Gastroesophageal sphincter (tissue), 4 donors: ENCODE results near the gene PHF12. TPM values are rescaled to one million over a fixed set of nuclear protein-coding genes. Genes with fewer than 3 reads are reported as not detected.

Experiments used
- ATAC-seq: fragments of 150-250 bp; one replicate; pipeline ENCODE4 v1.9.1; 2016; ENCODE audit warnings: mild to moderate bottlenecking, moderate library complexity
- H3K27ac ChIP-seq, 4 donors: fragments of 200-600 bp; sonication (generic) in 3 of 4; 1 replicate in 3 of 4; 2 replicates in 1 of 4; pipeline ENCODE4 v1.5.1; 2016 to 2019
- H3K27me3 ChIP-seq: fragments of 200-600 bp; sonication (generic); one replicate; pipeline ENCODE4 v1.5.1; 2019
- H3K36me3 ChIP-seq, 2 donors: fragments of 200-600 bp; sonication (generic); one replicate each; pipeline ENCODE4 v1.5.1; 2019; ENCODE audit warnings: control low read depth in 1 of 2
- H3K4me1 ChIP-seq, 3 donors: fragments of 200-600 bp; sonication (generic); 1 replicate in 2 of 3; 2 replicates in 1 of 3; pipeline ENCODE4 v1.5.1; 2016 to 2019; ENCODE audit warnings: control low read depth in 2 of 3
- H3K4me3 ChIP-seq, 2 donors: fragments of 200-600 bp; sonication (generic); one replicate each; pipeline ENCODE4 v1.5.1; 2019; ENCODE audit warnings: mild to moderate bottlenecking in 1 of 2, moderate library complexity in 1 of 2
- H3K9me3 ChIP-seq, 3 donors: fragments of 200-600 bp; sonication (generic); one replicate each; pipeline ENCODE4 v1.5.1; 2017 to 2019; ENCODE audit warnings: control low read depth in 2 of 3
- EP300 ChIP-seq: sonication (generic); formaldehyde crosslinking; IDR thresholded peaks from one replicate; pipeline ENCODE4 v1.6.1; 2017; ENCODE audit warnings: antibody characterized with exemption, mild to moderate bottlenecking
- POLR2A ChIP-seq, 2 donors: fragments of 450-650 bp; IDR thresholded peaks; one replicate each; pipeline ENCODE4 v1.6.1; 2017; ENCODE audit warnings: antibody characterized with exemption in 2 of 2, mild to moderate bottlenecking in 2 of 2, moderate library complexity in 1 of 2
- POLR2AphosphoS5 ChIP-seq: sonication (generic); formaldehyde crosslinking; IDR thresholded peaks from one replicate; pipeline ENCODE4 v1.6.1; 2017; ENCODE audit warnings: antibody characterized with exemption
- WGBS, 2 donors: methylation state at CpG; one replicate each; pipeline ENCODE4 v1.1.5; 2018; ENCODE audit warnings: low coverage in 1 of 2; 5-methylcytosine and 5-hydroxymethylcytosine counted together
- total RNA-seq, 4 donors: library from RNA; depleted of rRNA; stranded (reverse); fragments of >200 nt; gene quantifications; one replicate each; pipeline ENCODE4 v1.1.0, GENCODE V29; 2016
- TF ChIP-seq, protein P1 (sequence below), 4 experiments: fragments of 200-600 bp in 2 of 4; fragments of 450-650 bp in 2 of 4; sonication (generic) in 1 of 4; IDR thresholded peaks; one replicate each; pipeline ENCODE4 v1.5.1; 2017 to 2019; ENCODE audit warnings: antibody characterized with exemption in 4 of 4, mild to moderate bottlenecking in 2 of 4, moderate library complexity in 2 of 4

Gene PHF12
- total RNA-seq, 4 donors from 2014 or later, result 20.2 to 46.9 (median 37.8) TPM

DNA sequence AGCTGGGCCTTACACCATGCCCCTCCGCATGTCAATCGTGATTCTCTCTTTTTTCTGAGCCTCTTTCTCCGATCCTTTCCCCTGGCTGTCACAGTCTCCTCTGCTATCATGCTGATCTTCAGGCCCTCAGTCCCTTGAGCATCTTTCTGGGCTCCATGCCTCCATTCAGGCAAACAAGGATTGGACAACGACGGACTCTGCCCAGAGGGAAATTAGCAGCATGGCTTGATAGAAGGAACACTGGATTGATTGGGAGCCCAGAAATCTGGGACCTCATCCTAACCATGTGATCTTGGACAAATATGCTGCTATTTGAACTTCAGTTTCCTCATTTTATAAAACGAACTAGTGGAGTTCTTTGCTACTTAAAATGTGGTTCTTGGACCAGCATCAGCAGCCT is 19.6 kb upstream of the PHF12 start:
- no peak overlapping the region for H3K27ac ChIP-seq
- H3K27me3 ChIP-seq, result no peaks in the 10 kb centered on the region
- H3K4me1 ChIP-seq, result peaks cover 0 to 27% (median 0%) of the 10 kb centered on the region in 3 donors
- peak; percentile 17 for ATAC-seq
- WGBS, 2 donors, result 59% methylated on average over 3 to 4 of the region's 6 CpGs
- H3K4me3 ChIP-seq, result no peak overlapping the region
- TF ChIP-seq POLR2A (IDR thresholded peaks at IDR 0.05) (no peak), POLR2AphosphoS5 (no peak), EP300 (no peak)
- TF ChIP-seq, protein P1, sequence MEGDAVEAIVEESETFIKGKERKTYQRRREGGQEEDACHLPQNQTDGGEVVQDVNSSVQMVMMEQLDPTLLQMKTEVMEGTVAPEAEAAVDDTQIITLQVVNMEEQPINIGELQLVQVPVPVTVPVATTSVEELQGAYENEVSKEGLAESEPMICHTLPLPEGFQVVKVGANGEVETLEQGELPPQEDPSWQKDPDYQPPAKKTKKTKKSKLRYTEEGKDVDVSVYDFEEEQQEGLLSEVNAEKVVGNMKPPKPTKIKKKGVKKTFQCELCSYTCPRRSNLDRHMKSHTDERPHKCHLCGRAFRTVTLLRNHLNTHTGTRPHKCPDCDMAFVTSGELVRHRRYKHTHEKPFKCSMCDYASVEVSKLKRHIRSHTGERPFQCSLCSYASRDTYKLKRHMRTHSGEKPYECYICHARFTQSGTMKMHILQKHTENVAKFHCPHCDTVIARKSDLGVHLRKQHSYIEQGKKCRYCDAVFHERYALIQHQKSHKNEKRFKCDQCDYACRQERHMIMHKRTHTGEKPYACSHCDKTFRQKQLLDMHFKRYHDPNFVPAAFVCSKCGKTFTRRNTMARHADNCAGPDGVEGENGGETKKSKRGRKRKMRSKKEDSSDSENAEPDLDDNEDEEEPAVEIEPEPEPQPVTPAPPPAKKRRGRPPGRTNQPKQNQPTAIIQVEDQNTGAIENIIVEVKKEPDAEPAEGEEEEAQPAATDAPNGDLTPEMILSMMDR (IDR thresholded peaks at IDR 0.05), result no peak
- no peaks in the 10 kb centered on the region for H3K36me3 ChIP-seq
- H3K9me3 ChIP-seq, result no peaks in the 10 kb centered on the region

DNA sequence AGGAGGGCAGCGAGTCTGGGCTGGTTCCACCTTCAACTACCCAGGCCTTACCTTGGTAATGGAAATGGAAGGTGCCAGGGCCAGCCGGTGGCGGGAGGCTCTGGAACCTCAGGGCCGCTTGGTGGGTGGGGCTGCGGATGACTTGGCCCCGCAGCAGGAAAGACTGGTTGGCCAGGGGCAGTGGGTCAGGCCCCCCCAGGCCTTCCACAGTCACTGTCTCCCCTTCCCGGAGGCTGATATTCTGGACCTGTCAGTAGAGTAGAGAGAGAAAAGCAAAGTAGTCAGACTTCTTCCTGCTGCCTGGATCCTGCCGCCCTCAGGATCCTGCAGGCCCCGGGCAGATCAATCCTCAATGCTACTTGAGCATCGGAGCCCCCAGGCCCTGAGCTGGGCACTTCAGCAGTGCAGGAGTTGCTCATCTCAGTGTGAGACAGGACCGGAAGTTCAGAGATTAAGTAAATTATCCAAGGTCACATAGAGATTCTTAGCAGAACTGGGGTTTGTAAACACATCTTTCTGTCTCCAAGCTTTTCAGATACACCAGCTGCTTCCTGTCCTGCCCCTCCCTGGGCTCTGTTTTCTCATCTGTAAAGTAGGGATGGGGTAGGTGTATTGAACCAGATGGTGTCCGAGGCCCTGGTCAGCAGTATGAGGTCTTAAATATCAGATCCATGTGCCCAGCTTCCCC is 18.5 kb upstream of the PHF12 start:
- no peak for ATAC-seq
- Histone ChIP-seq H3K4me1 (peaks cover 0 to 33% (median 0%) of the 10 kb centered on the region in 3 donors), H3K4me3 (no peak overlapping the region), H3K36me3 (no peaks in the 10 kb centered on the region), H3K27ac (no peak overlapping the region), H3K27me3 (peaks cover under 1% of the 10 kb centered on the region), H3K9me3 (no peaks in the 10 kb centered on the region)
- 44 to 50% methylated on average over 1 of the region's 12 CpGs for WGBS, 2 donors
- TF ChIP-seq POLR2AphosphoS5 (no peak), POLR2A (IDR thresholded peaks at IDR 0.05) (no peak), EP300 (no peak)
- TF ChIP-seq, protein P1 (IDR thresholded peaks at IDR 0.05), result no peak

DNA sequence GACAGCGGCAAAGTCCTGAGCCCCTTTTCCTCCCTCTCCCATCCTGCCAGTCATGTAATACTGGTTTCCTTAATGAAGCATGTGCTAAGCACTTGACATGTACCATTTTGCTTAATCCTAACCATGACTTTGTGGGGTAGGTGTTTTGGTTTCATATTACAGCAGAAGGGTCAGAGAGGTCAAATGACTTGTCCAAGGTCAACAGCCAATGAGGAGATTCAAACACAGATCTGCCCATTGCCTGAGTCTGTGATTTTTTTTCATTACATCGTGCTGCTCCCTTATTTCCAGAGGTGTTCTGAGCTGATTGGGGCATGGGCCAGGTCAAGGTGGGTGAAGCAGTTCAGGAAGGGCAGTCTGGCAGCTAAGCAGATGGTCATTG is 17.6 kb upstream of the PHF12 start:
- no peak overlapping the region for H3K4me3 ChIP-seq
- no peaks in the 10 kb centered on the region for H3K9me3 ChIP-seq
- no peaks in the 10 kb centered on the region for H3K36me3 ChIP-seq
- TF ChIP-seq, protein P1 (IDR thresholded peaks at IDR 0.05), result no peak
- no peak for TF ChIP-seq EP300
- no peak for TF ChIP-seq POLR2A (IDR thresholded peaks at IDR 0.05)
- TF ChIP-seq POLR2AphosphoS5, result no peak
- ATAC-seq, result no peak
- H3K27ac ChIP-seq, result no peak overlapping the region
- no CpG with 5 or more reads among the region's 2 CpGs for WGBS, 2 donors
- H3K27me3 ChIP-seq, result peaks cover 8% of the 10 kb centered on the region
- H3K4me1 ChIP-seq, result peaks cover 0 to 33% (median 0%) of the 10 kb centered on the region in 3 donors

DNA sequence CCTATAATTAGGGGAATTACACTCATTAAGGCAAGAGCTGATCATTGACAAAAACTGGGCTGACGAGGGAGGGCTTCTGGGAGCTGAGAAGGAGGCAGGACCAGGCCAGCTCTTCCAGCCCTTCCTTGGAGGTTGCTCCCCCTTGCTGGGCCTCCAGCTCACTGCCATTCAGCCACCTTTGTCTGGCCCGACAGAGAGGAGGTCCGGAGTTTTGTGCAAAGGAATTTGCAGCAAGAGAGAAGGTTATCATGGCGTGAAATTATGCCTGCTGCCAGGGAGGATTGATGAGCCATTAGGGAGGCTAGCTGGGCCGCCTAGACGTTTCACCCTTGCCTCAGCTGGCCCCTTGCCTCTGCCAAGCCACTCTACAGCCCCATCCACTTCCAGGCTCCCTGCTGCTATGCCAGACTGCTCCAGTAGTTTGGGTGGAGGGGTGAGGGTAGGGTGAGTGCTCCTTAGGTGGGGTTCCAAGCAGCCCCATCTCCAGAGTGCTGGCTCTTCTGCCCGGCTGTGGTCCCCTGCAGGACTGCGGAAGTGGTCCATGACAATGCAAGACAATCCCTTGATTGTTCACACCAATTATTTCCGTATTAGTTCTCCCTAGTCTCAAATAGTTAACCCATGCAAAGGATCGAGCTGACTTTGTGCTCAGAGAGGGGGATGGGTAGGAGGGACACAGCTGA is 17.1 kb upstream of the PHF12 start:
- WGBS, 2 donors, result 25% methylated on average over 2 of the region's 10 CpGs; no CpG with 5 or more reads in 1 of the 2 donors
- Histone ChIP-seq H3K27me3 (peaks cover 11% of the 10 kb centered on the region), H3K4me1 (peaks cover 0 to 33% (median 0%) of the 10 kb centered on the region in 3 donors), H3K27ac (no peak overlapping the region), H3K36me3 (no peaks in the 10 kb centered on the region), H3K9me3 (no peaks in the 10 kb centered on the region), H3K4me3 (no peak overlapping the region)
- TF ChIP-seq EP300, result no peak
- TF ChIP-seq, protein P1 (IDR thresholded peaks at IDR 0.05), result no peak
- TF ChIP-seq POLR2AphosphoS5, result no peak
- TF ChIP-seq POLR2A (IDR thresholded peaks at IDR 0.05), result no peak
- no peak for ATAC-seq
